ENCODE results near the gene OR2T11. TPM values are rescaled to one million over a fixed set of nuclear protein-coding genes. Genes with fewer than 3 reads are reported as not detected.

OR2T11 gene
- total and polyA plus RNA-seq, 2 experiments from 2014 or later: not detected

GRCh38 chr1:248593226-248593625, 41.7 kb downstream of the OR2T11 start:
- Histone ChIP-seq H3K4me1 (ENCODE audit: insufficient read depth) (no peaks in the 10 kb centered on the region), H3K4me2 (no peak overlapping the region), H3K9me2 (replicated peaks; ENCODE audit: insufficient read depth) (no peaks in the 10 kb centered on the region), H3K79me2 (no peaks in the 10 kb centered on the region), H3K36me3 (replicated peaks; ENCODE audit: insufficient read depth, low read depth) (no peaks in the 10 kb centered on the region), H3K4me3 (no peak overlapping the region), H3K27ac (no peak overlapping the region), H3K9me3 (ENCODE audit: low read depth) (peaks cover 2% of the 10 kb centered on the region), H4K20me1 (ENCODE audit: insufficient read depth, poor library complexity, severe bottlenecking) (no peaks in the 10 kb centered on the region), H2AFZ (no peak overlapping the region), H3K27me3 (no peaks in the 10 kb centered on the region)
- no peak for DNase-seq (ENCODE audit: low spot score)
- TF ChIP-seq EZH2 (IDR thresholded peaks at IDR 0.05; ENCODE audit: borderline replicate concordance): no peak
- TF ChIP-seq, protein P1, sequence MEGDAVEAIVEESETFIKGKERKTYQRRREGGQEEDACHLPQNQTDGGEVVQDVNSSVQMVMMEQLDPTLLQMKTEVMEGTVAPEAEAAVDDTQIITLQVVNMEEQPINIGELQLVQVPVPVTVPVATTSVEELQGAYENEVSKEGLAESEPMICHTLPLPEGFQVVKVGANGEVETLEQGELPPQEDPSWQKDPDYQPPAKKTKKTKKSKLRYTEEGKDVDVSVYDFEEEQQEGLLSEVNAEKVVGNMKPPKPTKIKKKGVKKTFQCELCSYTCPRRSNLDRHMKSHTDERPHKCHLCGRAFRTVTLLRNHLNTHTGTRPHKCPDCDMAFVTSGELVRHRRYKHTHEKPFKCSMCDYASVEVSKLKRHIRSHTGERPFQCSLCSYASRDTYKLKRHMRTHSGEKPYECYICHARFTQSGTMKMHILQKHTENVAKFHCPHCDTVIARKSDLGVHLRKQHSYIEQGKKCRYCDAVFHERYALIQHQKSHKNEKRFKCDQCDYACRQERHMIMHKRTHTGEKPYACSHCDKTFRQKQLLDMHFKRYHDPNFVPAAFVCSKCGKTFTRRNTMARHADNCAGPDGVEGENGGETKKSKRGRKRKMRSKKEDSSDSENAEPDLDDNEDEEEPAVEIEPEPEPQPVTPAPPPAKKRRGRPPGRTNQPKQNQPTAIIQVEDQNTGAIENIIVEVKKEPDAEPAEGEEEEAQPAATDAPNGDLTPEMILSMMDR (IDR thresholded peaks at IDR 0.05; ENCODE audit: poor library complexity): no peak
- TF ChIP-seq EZH2phosphoT487 (IDR thresholded peaks at IDR 0.05; ENCODE audit: low read depth, severe bottlenecking, unreplicated experiment): no peak
- WGBS (ENCODE audit: low lambda C conversion rate, missing lambda C conversion rate): 59% methylated on average over 5 of the region's 5 CpGs

DNA sequence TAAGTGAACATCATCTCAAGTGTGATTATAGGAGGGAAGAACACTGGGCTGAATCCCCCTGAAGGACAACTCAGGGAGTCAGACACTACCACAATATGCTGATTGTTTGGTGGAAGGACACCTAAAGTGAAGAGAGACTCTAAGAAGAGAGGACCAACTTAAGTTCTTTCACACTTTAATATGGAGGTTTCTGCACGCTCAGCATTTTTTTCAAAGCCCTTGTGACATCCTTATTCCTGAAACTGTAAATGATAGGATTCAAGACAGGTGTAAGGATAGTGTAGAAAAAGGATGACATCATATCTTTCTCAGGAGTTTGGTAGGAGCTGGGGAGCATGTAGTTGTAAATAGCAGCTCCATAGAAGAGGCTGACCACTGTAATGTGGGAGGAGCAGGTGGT, 42.2 kb downstream of the OR2T11 start:
- no peaks in the 10 kb centered on the region for H3K4me1 ChIP-seq (ENCODE audit: insufficient read depth)
- no peak overlapping the region for H2AFZ ChIP-seq
- WGBS (ENCODE audit: low lambda C conversion rate, missing lambda C conversion rate): 38% methylated on average over 1 of the region's 1 CpG
- H3K4me3 ChIP-seq: no peak overlapping the region
- no peak overlapping the region for H3K27ac ChIP-seq
- H3K27me3 ChIP-seq: no peaks in the 10 kb centered on the region
- TF ChIP-seq, protein P1 (IDR thresholded peaks at IDR 0.05; ENCODE audit: poor library complexity): no peak
- TF ChIP-seq EZH2 (IDR thresholded peaks at IDR 0.05; ENCODE audit: borderline replicate concordance) (no peak), EZH2phosphoT487 (IDR thresholded peaks at IDR 0.05; ENCODE audit: low read depth, severe bottlenecking, unreplicated experiment) (no peak)
- no peak overlapping the region for H3K4me2 ChIP-seq
- H4K20me1 ChIP-seq (ENCODE audit: insufficient read depth, poor library complexity, severe bottlenecking): no peaks in the 10 kb centered on the region
- DNase-seq (ENCODE audit: low spot score): no peak
- H3K9me3 ChIP-seq (ENCODE audit: low read depth): peaks cover 2% of the 10 kb centered on the region
- H3K36me3 ChIP-seq (replicated peaks; ENCODE audit: insufficient read depth, low read depth): no peaks in the 10 kb centered on the region
- no peaks in the 10 kb centered on the region for H3K79me2 ChIP-seq
- H3K9me2 ChIP-seq (replicated peaks; ENCODE audit: insufficient read depth): no peaks in the 10 kb centered on the region

DNA sequence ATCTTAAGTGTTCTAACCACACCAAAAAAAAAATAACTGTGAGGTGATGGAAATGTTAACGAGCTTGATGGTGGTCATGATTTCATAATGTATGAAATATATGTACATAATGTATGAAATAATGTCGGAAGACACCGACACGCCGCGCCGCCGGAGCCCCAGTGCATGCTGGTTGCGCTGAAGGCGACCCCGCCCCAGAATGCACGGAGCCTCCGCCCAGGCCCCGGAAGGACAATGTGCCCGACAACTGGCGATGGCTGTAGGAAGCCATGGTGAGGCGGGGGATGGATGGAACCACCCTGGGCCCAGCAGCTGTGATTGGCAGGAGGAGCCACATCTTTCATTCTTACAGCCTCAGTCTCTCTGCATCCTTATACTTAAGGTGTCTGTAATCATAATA, 44.8 kb downstream of the OR2T11 start:
- TF ChIP-seq EZH2phosphoT487 (IDR thresholded peaks at IDR 0.05; ENCODE audit: low read depth, severe bottlenecking, unreplicated experiment) (no peak), EZH2 (IDR thresholded peaks at IDR 0.05; ENCODE audit: borderline replicate concordance) (no peak)
- TF ChIP-seq, protein P1 (IDR thresholded peaks at IDR 0.05; ENCODE audit: poor library complexity): no peak
- Histone ChIP-seq H3K27ac (no peak overlapping the region), H3K9me2 (replicated peaks; ENCODE audit: insufficient read depth) (no peaks in the 10 kb centered on the region), H3K9me3 (ENCODE audit: low read depth) (peaks cover 2% of the 10 kb centered on the region), H3K4me3 (no peak overlapping the region), H3K36me3 (replicated peaks; ENCODE audit: insufficient read depth, low read depth) (no peaks in the 10 kb centered on the region), H3K4me1 (ENCODE audit: insufficient read depth) (no peaks in the 10 kb centered on the region), H2AFZ (no peak overlapping the region), H4K20me1 (ENCODE audit: insufficient read depth, poor library complexity, severe bottlenecking) (no peaks in the 10 kb centered on the region), H3K4me2 (no peak overlapping the region), H3K79me2 (no peaks in the 10 kb centered on the region), H3K27me3 (no peaks in the 10 kb centered on the region)
- no peak for DNase-seq (ENCODE audit: low spot score)
- WGBS (ENCODE audit: low lambda C conversion rate, missing lambda C conversion rate): 86% methylated on average over 17 of the region's 17 CpGs

DNA sequence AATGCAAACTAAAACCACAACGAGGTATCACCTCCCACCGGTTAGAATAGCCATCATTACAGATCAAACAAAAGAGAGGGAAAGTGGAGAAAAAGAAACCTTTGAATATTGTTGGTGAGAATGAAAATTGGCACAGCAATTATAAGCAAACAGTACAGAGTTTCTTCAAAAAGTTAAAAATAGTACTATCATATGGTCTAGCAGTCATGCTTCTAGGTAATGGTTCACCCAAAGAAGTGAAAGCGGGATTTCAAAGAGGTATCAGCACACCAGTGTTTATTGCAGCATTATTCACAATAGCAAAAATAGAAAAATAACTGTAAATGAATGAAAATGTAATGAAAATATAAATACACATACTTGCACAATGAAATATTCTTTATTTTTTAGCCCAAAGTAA, 45.6 kb downstream of the OR2T11 start:
- no peak for DNase-seq (ENCODE audit: low spot score)
- Histone ChIP-seq H3K9me2 (replicated peaks; ENCODE audit: insufficient read depth) (no peaks in the 10 kb centered on the region), H4K20me1 (ENCODE audit: insufficient read depth, poor library complexity, severe bottlenecking) (no peaks in the 10 kb centered on the region), H3K36me3 (replicated peaks; ENCODE audit: insufficient read depth, low read depth) (no peaks in the 10 kb centered on the region), H3K27me3 (no peaks in the 10 kb centered on the region), H3K79me2 (no peaks in the 10 kb centered on the region), H3K9me3 (ENCODE audit: low read depth) (peaks cover 2% of the 10 kb centered on the region), H2AFZ (no peak overlapping the region), H3K4me1 (ENCODE audit: insufficient read depth) (no peaks in the 10 kb centered on the region), H3K4me3 (no peak overlapping the region), H3K27ac (no peak overlapping the region), H3K4me2 (no peak overlapping the region)
- TF ChIP-seq EZH2 (IDR thresholded peaks at IDR 0.05; ENCODE audit: borderline replicate concordance) (no peak), EZH2phosphoT487 (IDR thresholded peaks at IDR 0.05; ENCODE audit: low read depth, severe bottlenecking, unreplicated experiment) (no peak)
- TF ChIP-seq, protein P1 (IDR thresholded peaks at IDR 0.05; ENCODE audit: poor library complexity): no peak
- 76% methylated on average over 3 of the region's 3 CpGs for WGBS (ENCODE audit: low lambda C conversion rate, missing lambda C conversion rate)
